ENCODE results near the gene ZBTB16. TPM values are rescaled to one million over a fixed set of nuclear protein-coding genes. Genes with fewer than 3 reads are reported as not detected.

The ZBTB16 gene
- polyA plus RNA-seq, 5 donors: 3.1 to 9.9 (median 6.7) TPM

- no peak for DNase-seq
Measured at GRCh38 chr11:114102993-114103896, 43.7 kb downstream of the ZBTB16 start.

- no peak for DNase-seq
Measured at GRCh38 chr11:114105611-114106010, 46.1 kb downstream of the ZBTB16 start.

GRCh38 chr11:114106047-114106446 is 46.5 kb downstream of the ZBTB16 start:
- no peak for DNase-seq

GRCh38 chr11:114106986-114107385 is 47.5 kb downstream of the ZBTB16 start:
- no peak for DNase-seq

GRCh38 chr11:114108501-114109205 is 49.1 kb downstream of the ZBTB16 start:
- DNase-seq: no peak

GRCh38 chr11:114109206-114110090 is 49.9 kb downstream of the ZBTB16 start:
- no peak for DNase-seq

GRCh38 chr11:114110123-114110522 is 50.6 kb downstream of the ZBTB16 start:
- DNase-seq: no peak

- DNase-seq: peak; percentile 62 to 67
Measured at GRCh38 chr11:114110952-114111947, 51.7 kb downstream of the ZBTB16 start.

- DNase-seq: no peak
Measured at GRCh38 chr11:114115451-114115928, 56.0 kb downstream of the ZBTB16 start.

- DNase-seq: no peak
Measured at GRCh38 chr11:114116357-114116756, 56.8 kb downstream of the ZBTB16 start.

- no peak for DNase-seq
Measured at GRCh38 chr11:114116800-114117199, 57.3 kb downstream of the ZBTB16 start.

- DNase-seq: no peak
Measured at GRCh38 chr11:114120606-114121005, 61.1 kb downstream of the ZBTB16 start.

- no peak for DNase-seq
Measured at GRCh38 chr11:114121138-114121537, 61.6 kb downstream of the ZBTB16 start.

GRCh38 chr11:114121804-114122504 is 62.4 kb downstream of the ZBTB16 start:
- no peak for DNase-seq

GRCh38 chr11:114122686-114123085 is 63.2 kb downstream of the ZBTB16 start:
- no peak for DNase-seq

GRCh38 chr11:114123692-114124330 is 64.3 kb downstream of the ZBTB16 start:
- DNase-seq: no peak

- no peak for DNase-seq
Measured at GRCh38 chr11:114124601-114125144, 65.2 kb downstream of the ZBTB16 start.

- DNase-seq: no peak
Measured at GRCh38 chr11:114125531-114125930, 66.0 kb downstream of the ZBTB16 start.

GRCh38 chr11:114125959-114126358 is 66.4 kb downstream of the ZBTB16 start:
- no peak for DNase-seq
